Thoracic aorta (tissue), 2 donors: Measurements from ENCODE around the gene WDR7. TPM values are rescaled to one million over a fixed set of nuclear protein-coding genes. Genes with fewer than 3 reads are reported as not detected.
A peak's percentile ranks its signal among the peaks of the same experiment; 100 is the strongest.
"Not testable (repeated sequence)": the region's sequence is repeated elsewhere in the genome, so short reads cannot be mapped to it uniquely, and the experiment has no call there.

Experiments used
- ATAC-seq: fragments of 150-250 bp; one replicate; pipeline ENCODE4 v1.8.0; 2017; ENCODE audit warnings: low read depth; ENCODE audit not compliant: insufficient number of reproducible peaks, low FRiP score
- DNase-seq: peaks from one replicate; pipeline ENCODE4 v3.0.0-alpha.2; 2020; ENCODE audit warnings: low spot score
- H3K27ac ChIP-seq, 2 donors: fragments of 200-600 bp; sonication (generic); 1 replicate in 1 of 2; 2 replicates in 1 of 2; pipeline ENCODE4 v1.5.1; 2016; ENCODE audit warnings: mild to moderate bottlenecking in 2 of 2, moderate library complexity in 2 of 2
- H3K27me3 ChIP-seq: fragments of 200-600 bp; sonication (generic); replicated peaks from 2 replicates; pipeline ENCODE4 v1.6.0; 2016; ENCODE audit warnings: mild to moderate bottlenecking; ENCODE audit not compliant: insufficient read depth
- H3K36me3 ChIP-seq: fragments of 200-600 bp; sonication (generic); one replicate; pipeline ENCODE4 v1.5.1; 2016
- H3K4me1 ChIP-seq, 2 donors: fragments of 200-600 bp; sonication (generic); 1 replicate in 1 of 2; 2 replicates in 1 of 2; pipeline versions ENCODE4 v1.5.1 to v1.6.0; 2016; ENCODE audit warnings: low read depth in 2 of 2, mild to moderate bottlenecking in 1 of 2; ENCODE audit not compliant: control insufficient read depth in 1 of 2
- H3K4me3 ChIP-seq: fragments of 200-600 bp; sonication (generic); 2 replicates; pipeline ENCODE4 v1.5.1; 2016; ENCODE audit warnings: mild to moderate bottlenecking
- H3K9me3 ChIP-seq: fragments of 200-600 bp; sonication (generic); 2 replicates; pipeline ENCODE4 v1.5.1; 2016
- CTCF ChIP-seq: fragments of 200-600 bp; sonication (generic); IDR thresholded peaks from one replicate; pipeline ENCODE4 v1.5.1; 2019; ENCODE audit warnings: antibody characterized with exemption
- total RNA-seq, 2 donors: library from RNA; depleted of rRNA; stranded (reverse); fragments of >200 nt; gene quantifications; one replicate each; pipeline versions ENCODE4 v1.1.0 to v1.2.3, GENCODE V29; 2016

The WDR7 gene
- total RNA-seq, 2 donors from 2014 or later, result 33.2 to 73.1 TPM

- H3K4me1 ChIP-seq, result peaks cover 1 to 4% of the 10 kb centered on the region in 2 donors
- no peaks in the 10 kb centered on the region for H3K27me3 ChIP-seq
- no peaks in the 10 kb centered on the region for H3K36me3 ChIP-seq
- H3K27ac ChIP-seq, result no peak overlapping the region
- no peak overlapping the region for H3K4me3 ChIP-seq
- TF ChIP-seq CTCF, result no peak
- DNase-seq (no peak), ATAC-seq (no peak)
- no peaks in the 10 kb centered on the region for H3K9me3 ChIP-seq
Measured at GRCh38 chr18:56647071-56647470, 4.1 kb upstream of the WDR7 start.

- peaks cover 5 to 13% of the 10 kb centered on the region in 2 donors for H3K4me1 ChIP-seq
- no peak for DNase-seq
- H3K36me3 ChIP-seq, result no peaks in the 10 kb centered on the region
- no peaks in the 10 kb centered on the region for H3K9me3 ChIP-seq
- no peak for ATAC-seq
- no peak overlapping the region for H3K27ac ChIP-seq
- H3K27me3 ChIP-seq, result no peaks in the 10 kb centered on the region
- TF ChIP-seq CTCF, result no peak
- no peak overlapping the region for H3K4me3 ChIP-seq
Measured at GRCh38 chr18:56647951-56648893, 2.9 kb upstream of the WDR7 start.

- DNase-seq, result no peak
- Histone ChIP-seq H3K27ac (no peak overlapping the region), H3K4me1 (peaks cover 5 to 13% of the 10 kb centered on the region in 2 donors), H3K4me3 (no peak overlapping the region), H3K36me3 (no peaks in the 10 kb centered on the region), H3K9me3 (no peaks in the 10 kb centered on the region), H3K27me3 (no peaks in the 10 kb centered on the region)
- no peak for ATAC-seq
- no peak for TF ChIP-seq CTCF
Measured at GRCh38 chr18:56649996-56650395, 1.2 kb upstream of the WDR7 start.

GRCh38 chr18:56651771-56652092 lies 573 bp downstream of the WDR7 start:
- Histone ChIP-seq H3K4me3 (peak overlapping the region; percentile 96), H3K27ac (peak overlapping the region; percentile 82 to 90), H3K9me3 (no peaks in the 10 kb centered on the region), H3K4me1 (peaks cover 5 to 13% of the 10 kb centered on the region in 2 donors), H3K27me3 (no peaks in the 10 kb centered on the region), H3K36me3 (no peaks in the 10 kb centered on the region)
- no peak for DNase-seq
- no peak for ATAC-seq
- no peak for TF ChIP-seq CTCF

GRCh38 chr18:56652802-56653201 lies 1.6 kb downstream of the WDR7 start:
- Histone ChIP-seq H3K27me3 (no peaks in the 10 kb centered on the region), H3K4me1 (peaks cover 5 to 13% of the 10 kb centered on the region in 2 donors), H3K36me3 (no peaks in the 10 kb centered on the region), H3K4me3 (no peak overlapping the region), H3K9me3 (no peaks in the 10 kb centered on the region), H3K27ac (no peak overlapping the region)
- ATAC-seq, result no peak
- no peak for DNase-seq
- TF ChIP-seq CTCF, result no peak

GRCh38 chr18:56654280-56654679 lies 3.1 kb downstream of the WDR7 start:
- not testable (repeated sequence) for H3K27me3 ChIP-seq, H3K36me3 ChIP-seq, H3K27ac ChIP-seq, H3K9me3 ChIP-seq, H3K4me3 ChIP-seq, ATAC-seq, DNase-seq
- H3K4me1 ChIP-seq, result peaks cover 5 to 13% of the 10 kb centered on the region in 2 donors
